ENCODE data around the gene PPARG.

The PPARG gene

DNA sequence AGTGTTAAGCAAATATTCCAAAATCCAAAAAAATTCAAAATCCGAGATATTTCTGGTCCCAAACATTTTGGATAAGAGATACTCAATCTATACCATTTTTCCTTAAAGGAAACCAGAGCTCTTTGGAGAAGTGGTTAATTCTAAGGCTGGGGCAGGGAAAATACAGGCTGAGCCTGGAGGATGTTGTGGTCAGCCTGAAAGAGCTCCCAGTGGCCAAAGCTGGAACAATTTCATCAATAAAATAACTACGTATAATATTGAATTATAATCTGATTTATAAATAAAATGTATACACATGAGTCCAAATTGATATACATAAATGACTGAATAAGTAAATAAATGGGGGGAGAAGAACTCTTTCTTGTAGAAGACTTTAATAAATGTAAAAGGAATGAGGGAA lies 24.6 kb downstream of the PPARG start:
- DNase-seq: no peak

DNA sequence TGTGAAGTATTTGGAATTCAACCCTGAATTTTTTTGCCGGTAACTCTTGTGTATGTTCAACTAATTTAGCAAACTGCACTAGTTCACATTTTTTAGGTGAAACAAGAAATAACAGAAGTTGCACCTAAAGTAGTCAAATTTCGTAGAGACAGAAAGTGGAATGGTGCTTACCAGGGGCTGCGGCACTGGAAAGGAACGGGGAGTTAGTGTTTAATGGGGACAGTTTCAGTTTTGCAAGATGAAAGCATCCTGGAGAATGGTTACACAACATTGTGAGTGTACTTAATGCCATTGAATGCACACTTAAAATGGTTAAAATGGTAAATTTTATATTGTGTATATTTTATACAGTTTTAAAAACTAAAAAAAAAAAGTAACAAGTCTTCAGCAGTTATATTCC lies 27.4 kb downstream of the PPARG start:
- no peak for DNase-seq

DNA sequence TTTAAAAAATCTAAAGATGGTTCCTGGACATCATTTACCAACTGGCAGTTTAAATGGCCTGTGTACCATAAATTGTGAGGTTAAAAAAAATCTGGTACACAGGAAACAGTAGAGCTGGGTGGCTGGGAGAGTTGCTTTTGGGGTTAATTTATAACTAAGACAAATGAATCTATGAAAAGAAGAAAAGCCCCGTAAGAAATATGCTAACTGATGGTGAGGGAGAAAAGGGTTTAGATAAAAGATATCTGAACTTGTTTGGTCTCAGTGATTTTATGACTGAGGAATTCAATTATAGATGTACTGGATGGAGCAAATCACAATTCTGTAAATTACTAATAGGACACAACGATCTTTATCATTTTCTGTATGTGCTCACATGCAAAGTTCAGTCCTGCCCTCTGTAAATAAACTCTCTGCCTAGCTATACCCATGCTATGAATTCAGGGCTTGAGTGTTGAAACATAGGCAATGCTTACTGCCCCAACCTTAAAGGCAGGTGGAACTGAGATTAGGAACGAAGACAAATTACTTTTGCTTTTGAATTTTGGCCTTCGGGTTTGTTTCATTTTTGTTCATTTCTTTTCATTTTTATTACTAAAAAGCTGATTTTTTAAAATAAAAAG lies 28.0 kb downstream of the PPARG start:
- DNase-seq: no peak

DNA sequence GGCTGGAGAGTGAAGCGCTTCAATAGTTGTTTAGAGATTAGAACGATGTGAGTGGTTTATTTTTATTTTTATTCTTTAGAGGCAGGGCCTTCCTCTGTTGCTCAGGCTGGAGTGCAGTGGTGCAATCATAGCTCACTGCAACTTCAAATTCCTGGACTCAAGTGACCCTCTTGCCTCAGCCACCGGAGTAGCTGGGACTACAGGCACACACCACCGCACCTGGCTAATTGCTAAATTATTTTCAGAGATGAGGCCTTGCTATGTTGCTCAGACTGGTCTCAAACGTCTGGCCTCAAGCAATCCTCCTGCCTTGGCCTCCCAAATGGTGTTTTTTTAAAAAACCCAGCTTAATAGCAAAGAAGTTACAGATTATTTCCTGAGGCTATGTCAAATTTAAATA lies 29.0 kb downstream of the PPARG start:
- no peak for DNase-seq

DNA sequence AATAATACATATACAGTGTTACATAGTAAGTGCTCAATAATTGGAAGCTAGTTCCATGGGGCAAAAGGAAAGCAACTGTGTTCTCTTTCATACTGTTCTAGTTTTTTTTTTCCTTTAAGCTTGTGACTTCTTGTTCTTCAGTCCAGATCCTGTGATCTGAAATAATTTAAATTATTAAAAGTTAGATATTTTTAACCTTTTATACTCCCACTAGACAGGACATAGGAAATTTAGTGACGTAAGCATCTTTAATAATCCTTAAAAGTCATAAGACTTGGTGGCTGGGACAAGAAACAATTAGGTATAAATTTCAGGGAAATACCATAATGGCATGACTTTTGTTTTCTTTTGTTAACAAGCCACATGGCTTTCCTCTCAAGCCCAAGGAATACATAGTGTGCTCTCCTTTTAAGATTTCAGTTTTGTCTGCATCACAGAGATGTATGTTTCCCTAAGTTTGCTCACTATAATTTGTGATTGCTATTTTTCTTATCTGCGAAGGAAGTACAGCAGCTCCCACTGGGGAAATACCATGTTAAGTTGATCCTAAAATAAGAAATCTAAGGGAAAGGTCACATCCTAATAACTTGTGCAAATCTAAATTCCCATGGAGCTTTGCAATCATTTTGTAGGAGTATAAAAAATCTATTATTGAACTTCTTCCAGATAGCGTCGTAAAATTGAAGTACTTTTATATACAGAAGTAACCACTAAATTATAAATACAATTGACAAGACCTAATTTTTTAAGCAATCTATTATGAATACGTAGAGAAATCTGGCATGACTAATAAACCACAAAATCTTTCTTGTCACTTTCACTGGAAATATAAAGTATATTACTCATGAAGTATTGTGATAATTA lies 30.1 kb downstream of the PPARG start:
- DNase-seq: peak; percentile 57

DNA sequence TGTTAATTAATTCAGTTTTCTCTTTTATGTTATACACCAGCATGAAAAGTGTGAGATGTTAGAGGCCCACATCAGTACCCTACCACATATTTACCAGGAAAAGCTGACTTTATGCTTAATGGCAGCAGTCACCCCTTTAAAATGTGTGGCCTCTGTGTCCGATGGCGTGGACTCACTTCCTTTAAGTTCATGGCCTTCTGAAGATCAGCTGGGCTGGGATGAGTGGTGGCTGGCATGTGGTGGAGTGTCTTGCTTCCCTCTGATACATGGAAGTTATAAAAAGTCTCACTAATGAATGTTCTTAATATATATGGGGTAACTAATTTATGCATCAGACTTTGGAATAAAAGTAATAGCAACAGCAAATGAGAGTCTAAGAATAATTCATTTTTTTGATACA lies 32.1 kb downstream of the PPARG start:
- DNase-seq: no peak

DNA sequence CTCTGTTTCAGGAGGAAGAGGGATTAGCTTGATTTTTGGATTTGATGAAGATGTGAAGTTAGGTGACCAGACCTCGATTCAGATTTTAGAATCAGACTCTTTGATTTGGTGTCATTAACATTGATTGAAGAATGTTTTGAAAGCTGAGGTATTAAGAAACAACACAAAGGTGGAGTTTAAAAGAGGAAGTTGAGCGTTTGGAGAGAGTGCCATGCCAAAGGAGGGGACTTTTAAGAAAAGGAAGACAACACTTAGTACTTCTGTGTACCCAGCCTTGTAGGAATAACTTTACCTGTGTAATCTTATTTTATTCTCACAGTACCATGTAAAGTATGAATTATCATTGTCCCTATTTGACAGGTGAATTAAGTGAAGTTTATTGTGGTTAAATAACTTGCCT lies 34.4 kb downstream of the PPARG start:
- DNase-seq: no peak

DNA sequence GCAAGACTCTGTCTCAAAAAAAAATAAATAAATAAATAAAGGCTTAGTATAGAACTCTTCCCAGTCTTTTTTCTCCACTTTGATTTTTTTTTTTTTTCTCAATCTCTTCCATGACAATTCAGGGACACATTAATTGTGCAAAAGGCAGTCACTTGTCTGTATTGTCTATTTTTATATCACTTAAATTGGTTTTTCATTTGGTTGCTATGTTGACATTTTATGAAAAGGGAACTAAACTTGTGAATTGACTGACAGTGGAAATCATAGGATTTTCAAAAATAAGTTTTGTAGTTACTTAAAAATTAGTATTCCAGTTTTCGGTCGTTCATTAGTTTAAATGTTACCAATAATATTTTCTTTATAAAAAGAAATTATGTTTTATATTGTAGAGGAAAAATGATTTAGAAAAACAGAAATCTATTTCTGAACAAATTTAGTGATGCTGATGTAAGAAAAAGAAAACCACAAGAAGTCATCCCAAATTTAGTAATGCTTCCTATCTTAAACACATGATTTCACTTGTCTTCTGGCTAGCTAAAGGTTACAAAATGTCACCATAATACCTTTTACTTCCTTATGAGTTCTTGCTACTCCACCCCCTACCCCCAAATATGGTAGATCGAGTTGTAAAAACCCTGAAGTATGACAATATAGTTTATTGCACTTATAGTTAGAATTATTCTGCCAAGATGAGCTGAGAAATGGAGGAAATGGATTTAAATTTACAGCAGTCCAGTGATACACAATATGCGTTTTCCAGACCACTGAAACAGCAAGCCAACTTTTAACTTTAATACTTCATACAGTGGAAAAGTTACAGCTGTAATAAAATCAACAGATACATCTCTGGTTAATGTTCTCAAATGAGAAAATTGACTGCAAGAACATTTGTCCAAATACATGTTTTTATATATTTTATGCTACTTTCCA lies 37.0 kb downstream of the PPARG start:
- no peak for DNase-seq

DNA sequence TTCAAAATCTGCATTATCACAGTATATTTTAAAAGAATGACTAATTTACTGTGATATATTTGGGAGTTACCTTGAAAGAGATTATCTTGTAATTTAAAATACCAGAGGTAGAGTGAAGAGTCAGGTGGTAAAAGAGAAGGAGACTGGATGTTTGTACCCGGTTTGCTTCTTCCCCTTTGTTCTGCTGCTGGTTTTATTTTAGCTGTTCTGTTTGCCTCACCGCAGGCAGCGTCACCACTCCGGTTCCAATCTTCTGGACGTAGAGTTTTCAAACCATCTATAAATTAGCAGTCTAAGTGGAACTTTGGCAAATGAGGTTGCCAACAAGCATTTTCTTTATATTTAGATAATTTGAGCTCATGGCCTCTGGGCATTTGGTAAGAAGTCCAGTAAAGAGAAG lies 38.2 kb downstream of the PPARG start:
- DNase-seq: no peak

DNA sequence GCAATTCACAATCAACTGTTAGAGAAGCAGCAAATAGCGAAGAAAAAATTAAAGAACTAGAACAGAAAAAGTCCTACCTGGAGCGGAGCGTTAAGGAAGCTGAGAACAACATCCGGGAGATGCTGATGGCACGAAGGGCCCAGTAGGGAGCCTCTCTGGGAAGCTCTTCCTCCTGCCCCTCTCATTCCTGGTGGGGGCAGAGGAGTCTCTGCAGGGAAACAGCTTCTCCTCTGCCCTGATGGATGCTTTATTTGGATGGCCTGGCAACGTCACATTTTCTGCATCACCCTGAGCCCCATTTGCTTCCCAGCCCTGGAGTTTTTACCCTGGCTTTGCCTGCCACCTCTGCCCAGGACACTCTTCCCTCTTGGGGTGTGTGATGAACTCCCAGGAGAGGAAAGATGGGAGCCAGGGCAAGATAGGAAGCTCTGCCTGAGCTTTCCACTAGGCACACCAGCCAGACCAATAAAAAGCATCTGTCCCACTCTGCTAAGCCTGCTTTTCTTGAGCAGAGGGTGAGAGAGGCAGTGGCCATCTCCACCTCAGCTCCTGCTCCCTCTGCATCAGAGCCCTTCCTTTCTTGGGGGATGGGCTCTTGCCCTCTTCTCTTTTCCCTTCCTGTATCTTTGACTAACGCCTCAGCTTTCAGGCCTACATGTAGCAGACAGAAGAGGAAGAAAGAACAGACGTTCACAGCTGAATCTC lies 39.4 kb downstream of the PPARG start:
- no peak for DNase-seq

DNA sequence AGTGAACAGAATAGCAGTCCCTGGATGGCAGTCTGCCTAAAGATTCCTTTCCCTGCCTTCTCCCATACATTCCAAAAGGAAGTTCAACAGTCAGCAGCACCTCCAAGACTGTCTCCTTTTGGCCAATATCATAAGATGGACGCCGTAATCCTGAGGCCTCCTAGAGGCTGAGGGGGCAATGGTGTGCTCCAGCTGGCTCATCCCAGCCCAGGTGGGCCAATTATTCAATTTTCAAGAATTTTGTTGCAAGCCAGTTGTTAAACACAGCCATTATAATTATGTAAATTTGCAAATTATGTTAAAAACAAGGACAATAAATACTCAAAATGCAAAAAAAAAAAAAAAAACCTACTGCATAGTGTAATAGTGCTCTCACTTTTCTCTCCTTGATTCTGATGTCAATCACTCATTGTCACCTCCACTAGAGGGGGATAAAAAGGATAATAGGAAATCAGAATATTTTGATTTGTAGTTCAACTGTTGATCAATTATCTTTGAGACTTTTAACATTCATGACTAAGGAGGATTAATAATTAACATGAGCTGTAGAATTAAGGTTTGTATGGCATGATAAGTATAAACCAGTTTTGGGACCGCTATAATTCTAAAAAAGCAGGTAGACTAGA lies 40.1 kb downstream of the PPARG start:
- no peak for DNase-seq

DNA sequence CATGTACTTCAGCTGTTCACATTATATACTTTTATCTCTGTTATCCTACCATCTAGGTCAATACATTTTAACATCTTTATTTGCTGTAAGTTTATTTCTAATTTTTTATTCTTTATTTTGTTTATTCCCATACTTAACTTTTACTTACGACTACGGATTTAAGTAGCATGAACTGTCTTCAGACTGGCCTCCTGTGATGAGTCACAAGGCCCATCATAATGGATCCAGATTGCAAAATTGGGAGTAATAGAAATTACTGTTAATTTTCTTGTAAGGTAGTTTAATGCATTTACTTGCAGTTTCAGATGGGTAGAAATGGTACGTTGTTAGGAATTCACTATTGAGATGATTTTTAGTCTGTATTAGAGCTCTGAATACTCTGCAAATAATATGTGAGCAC lies 45.9 kb downstream of the PPARG start:
- no peak for DNase-seq

DNA sequence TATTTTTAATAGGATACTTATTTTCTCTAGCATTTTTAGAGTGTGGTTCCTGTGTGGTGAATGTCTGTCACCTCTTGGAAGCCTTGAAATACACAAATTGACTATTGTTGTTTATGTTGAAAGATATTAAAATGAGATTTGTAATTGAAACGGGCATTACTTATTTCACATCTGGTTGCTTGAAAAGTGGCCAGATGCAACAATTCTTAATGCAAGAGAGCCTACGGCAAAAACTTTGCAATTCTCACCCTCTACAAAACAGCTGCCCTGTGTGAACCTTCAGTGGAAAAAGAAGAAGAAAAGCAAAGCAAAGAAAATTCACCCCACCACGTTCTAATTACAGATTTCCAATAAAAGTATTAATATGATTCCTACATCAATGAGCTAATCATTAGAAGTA lies 46.6 kb downstream of the PPARG start:
- no peak for DNase-seq

DNA sequence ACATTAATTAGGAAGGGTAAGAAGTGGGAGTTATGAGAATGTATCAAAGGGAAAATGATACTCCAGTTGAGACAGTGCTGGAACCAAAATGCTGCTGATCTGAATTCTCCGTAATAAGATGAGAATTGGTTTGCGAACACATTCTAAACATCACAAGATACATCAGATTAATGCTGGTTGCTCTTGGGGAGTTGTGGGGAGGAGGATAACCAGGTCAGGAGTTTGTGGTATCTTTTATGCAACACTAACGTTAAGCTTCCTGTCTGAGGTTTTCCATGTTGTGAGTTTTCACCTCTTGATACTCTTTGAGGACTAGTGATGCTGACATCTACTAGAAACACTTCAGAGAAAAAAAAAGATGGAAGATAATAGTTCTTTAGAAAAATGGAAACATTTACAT lies 47.2 kb downstream of the PPARG start:
- no peak for DNase-seq

DNA sequence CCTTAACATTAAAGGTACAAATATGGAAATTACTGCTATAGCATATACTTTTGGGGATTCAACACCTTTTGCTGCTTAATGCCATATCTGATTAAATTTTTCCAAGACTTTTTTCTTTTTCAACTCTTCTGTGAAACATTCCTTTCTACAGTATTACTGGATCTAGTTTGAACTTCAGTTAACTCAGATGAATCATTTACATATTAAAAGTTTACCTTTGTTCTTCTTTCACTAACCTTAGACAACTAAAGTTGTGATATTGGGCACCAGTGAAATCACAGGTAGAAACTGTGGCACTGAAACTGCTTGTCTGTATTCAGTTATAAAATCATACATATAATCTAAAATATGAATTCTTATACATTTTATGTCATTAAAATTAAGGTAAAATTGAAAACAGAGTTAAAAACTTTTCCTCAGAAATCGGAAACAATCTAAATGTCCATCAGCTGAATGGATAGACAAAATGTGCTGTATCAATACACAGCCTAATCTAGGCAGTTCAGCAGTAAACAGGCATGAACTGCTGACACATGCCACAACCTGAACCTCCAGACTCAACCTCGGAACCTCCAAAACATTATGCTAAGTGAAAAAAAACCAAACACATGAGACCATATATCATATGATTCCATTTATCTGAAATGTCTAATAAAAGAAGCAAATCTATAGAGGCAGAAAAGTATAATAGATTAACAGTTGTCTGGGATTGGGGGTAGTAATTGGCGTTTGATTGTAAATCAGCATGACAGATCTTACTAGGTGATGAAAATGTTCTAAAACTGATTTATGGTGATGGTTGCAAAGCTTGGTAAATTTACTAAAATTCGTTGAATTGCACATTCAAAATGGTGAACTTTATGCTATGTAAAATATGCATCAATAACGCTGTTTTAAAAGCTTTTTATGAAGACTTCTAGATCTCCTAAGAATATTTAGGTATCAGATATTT lies 50.0 kb downstream of the PPARG start:
- peak; percentile 35 for DNase-seq

DNA sequence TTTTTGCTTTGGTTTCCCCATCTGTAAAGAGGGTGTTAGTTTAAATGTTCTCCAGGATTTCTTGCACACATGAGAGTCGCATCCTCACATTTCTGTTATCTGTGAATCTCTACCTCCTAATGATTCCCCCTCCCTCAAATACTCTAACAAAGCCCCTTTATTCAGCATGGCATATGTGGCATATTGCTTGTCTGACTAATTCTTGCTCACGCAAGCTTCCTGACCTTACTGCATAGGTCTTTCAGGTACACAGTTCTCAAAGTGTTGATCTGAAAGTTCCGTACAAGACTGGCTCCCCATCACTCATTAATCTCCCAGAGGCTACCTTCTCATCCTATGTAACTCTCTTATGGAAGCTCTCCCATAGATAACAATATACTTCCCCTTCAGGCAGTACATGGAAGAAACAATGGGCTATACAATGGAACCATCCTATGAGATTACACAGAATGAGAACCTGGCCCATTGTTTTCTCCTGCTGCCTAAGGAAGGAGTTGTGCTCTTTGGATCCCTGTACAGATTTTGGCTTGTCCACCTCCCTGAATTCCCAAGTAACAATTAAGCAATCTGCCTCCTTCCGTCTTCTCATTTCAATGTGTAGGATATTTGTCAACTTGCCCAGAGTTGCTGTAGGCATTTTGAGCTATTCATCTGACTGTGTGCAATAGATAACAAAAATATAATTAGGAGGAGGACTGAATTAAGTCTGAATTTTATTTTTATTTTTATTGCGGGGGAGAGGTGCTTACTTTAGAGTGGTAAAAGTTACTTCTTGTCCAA lies 51.0 kb downstream of the PPARG start:
- no peak for DNase-seq

DNA sequence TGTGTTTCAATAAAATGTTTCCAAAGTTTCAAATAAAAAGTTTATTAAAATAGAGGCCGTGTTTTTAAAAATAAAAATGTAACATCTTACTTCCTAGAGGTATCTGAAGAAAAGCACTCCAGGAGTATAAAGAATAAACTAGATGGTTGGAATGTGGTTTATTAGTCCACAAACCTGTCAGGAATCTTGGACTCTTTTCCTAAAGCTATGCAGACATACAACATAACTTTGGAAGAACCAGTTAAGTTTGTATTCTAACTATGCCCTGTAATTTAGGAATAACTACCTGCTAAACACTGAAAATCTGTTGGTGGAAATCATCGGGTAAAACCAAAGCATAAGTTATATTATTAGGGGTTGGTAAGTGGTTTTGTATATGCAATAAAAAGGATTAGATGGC lies 51.6 kb downstream of the PPARG start:
- no peak for DNase-seq

DNA sequence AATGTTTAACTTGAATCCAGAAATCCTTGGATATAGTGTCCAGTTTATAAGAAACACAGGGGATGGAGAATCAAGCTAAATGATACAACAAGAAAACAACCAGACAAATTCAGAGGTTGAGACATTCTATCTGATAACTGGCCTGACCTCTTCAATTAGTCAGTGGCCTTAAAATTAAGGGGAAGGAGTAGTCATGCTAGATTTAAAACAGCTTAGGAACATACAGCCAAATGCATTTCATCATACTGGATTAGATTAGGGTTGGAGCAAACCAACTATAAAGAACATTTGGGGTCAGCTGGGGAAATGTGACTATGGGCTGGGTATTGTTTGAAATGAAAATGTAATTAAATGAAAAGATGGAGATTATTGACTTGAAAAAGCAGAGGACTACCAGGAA lies 53.3 kb downstream of the PPARG start:
- DNase-seq: no peak

DNA sequence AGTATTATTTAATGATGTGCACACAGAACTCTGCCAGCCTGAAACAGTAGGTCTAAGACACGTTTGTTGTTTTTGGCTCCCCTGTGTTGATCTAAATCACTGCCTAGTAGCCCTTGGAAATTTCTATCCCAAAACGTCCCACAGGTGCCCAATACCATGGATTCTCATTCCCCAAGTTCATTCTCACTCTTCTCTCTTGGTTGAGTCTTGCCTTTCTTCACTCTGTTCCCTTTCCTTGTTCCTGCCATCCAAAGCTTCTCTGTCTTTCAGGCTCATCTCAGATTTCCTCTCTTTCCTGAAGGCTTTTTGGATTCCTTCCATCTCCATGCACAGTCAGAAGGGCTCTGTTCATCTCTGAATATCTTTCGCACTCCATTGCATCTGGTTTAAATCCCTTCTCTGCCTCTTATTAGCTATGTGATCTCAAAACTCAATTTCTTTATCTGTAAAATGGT lies 54.2 kb downstream of the PPARG start:
- DNase-seq: no peak

DNA sequence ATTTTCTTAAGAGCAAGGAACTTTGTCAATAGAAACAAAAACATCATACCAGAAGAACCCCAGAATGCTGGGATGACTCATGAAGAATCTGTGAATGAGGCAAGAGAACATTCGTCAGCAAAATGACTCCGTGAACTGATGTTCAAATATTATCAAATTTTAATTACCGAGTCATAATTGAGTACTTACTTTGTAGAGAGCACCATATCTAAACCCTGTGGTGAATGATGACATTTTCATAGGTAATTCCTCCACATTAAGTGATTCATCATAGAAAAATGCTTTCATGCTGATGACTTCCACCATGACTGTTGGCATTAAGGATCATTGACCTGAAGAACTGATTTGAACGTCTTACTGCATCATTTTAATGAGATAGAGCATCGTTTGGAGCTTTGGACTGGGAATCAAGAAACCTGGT lies 56.3 kb downstream of the PPARG start:
- DNase-seq: peak; percentile 80

All from fibroblast of skin of right quadriceps (primary cell).